ENCODE data around the gene IGF2. TPM values are rescaled to one million over a fixed set of nuclear protein-coding genes. Genes with fewer than 3 reads are reported as not detected.
A peak's percentile ranks its signal among the peaks of the same experiment; 100 is the strongest.

IGF2 gene
- total and polyA plus RNA-seq, 3 donors from 2014 or later, result 52.3 to 104 (median 69.8) TPM

DNA sequence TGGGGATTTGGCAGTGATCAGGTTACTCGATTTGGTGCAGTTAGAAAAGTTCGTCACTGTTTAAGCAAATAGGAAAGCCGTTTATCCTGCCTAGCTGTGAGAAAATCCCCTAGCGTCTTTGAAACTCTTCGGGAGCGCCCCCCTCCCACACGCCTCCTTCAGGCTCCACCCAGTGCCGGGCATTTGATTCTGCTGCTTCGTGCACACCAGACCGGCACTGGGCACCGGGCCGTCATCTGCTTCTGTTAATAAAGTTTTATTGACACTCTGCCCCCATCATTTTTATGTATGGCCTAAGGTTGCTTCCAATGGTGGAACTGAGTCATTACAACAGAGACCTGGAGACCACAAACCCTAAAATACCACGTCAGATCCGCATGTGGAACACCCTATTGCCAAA is 50.9 kb downstream of the IGF2 start:
- TF ChIP-seq POLR2A (IDR thresholded peaks at IDR 0.05), result no peak
- TF ChIP-seq, protein P1, sequence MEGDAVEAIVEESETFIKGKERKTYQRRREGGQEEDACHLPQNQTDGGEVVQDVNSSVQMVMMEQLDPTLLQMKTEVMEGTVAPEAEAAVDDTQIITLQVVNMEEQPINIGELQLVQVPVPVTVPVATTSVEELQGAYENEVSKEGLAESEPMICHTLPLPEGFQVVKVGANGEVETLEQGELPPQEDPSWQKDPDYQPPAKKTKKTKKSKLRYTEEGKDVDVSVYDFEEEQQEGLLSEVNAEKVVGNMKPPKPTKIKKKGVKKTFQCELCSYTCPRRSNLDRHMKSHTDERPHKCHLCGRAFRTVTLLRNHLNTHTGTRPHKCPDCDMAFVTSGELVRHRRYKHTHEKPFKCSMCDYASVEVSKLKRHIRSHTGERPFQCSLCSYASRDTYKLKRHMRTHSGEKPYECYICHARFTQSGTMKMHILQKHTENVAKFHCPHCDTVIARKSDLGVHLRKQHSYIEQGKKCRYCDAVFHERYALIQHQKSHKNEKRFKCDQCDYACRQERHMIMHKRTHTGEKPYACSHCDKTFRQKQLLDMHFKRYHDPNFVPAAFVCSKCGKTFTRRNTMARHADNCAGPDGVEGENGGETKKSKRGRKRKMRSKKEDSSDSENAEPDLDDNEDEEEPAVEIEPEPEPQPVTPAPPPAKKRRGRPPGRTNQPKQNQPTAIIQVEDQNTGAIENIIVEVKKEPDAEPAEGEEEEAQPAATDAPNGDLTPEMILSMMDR (IDR thresholded peaks at IDR 0.05), result no peak
- H3K27me3 ChIP-seq, result no peaks in the 10 kb centered on the region
- no peaks in the 10 kb centered on the region for H3K36me3 ChIP-seq (ENCODE audit: low read depth, missing control alignments)
- H3K4me3 ChIP-seq, result no peak overlapping the region
- H3K4me1 ChIP-seq, result peaks cover 5% of the 10 kb centered on the region
- WGBS, 2 donors, result 48 to 69% methylated on average over 14 of the region's 14 CpGs
- no peak overlapping the region for H3K27ac ChIP-seq
- H3K9me3 ChIP-seq, result no peaks in the 10 kb centered on the region
- peak; percentile 14 for DNase-seq
- intact Hi-C loops (cut with DNase I; ENCODE audit: low total_unique reads), result no loop called here

DNA sequence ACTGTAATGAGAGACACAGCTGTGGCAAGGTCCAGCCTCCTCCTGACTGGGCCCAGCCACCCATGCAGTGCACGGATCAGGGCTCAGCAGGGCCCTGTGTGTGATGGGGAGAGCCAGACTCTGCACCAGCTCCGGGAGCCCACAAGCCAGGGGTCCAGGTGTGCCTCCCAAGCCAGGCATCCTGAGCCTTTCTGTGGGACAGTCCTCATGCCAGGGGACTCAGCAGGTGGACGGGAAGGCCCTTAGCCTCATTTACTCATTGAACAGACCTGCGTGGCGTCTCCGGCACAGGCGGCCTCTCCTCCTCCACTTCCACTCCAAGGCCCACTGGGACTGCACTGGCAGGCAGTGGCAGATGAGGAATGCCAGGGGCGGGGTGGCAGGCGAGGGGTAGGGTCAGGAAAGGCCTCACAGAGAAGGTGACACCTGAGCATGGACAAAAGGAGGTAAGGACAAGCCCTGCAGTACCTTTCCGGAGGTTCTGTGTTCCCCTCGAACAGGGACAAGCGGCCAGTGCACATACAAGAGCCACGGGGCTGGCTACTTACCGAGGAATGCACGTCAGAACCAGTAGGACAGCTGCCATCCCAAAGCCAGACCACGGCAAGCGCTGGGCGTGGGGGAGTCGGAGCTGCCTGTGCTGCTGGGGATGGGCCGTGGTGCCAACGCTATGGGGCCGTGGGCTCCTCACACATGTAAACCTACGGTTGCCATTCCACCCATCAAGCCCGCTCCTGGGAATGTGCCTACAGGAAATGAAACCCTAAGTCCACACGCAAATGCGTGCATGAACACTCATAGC is 52.7 kb downstream of the IGF2 start:
- intact Hi-C loops (cut with DNase I; ENCODE audit: low total_unique reads), result no loop called here
- no peaks in the 10 kb centered on the region for H3K36me3 ChIP-seq (ENCODE audit: low read depth, missing control alignments)
- DNase-seq, result no peak
- no peaks in the 10 kb centered on the region for H3K9me3 ChIP-seq
- no peak overlapping the region for H3K4me3 ChIP-seq
- TF ChIP-seq, protein P1 (IDR thresholded peaks at IDR 0.05), result no peak
- no peak for TF ChIP-seq POLR2A (IDR thresholded peaks at IDR 0.05)
- no peaks in the 10 kb centered on the region for H3K27me3 ChIP-seq
- 83 to 88% methylated on average over 22 to 26 of the region's 26 CpGs for WGBS, 2 donors
- H3K4me1 ChIP-seq, result no peaks in the 10 kb centered on the region
- H3K27ac ChIP-seq, result no peak overlapping the region

DNA sequence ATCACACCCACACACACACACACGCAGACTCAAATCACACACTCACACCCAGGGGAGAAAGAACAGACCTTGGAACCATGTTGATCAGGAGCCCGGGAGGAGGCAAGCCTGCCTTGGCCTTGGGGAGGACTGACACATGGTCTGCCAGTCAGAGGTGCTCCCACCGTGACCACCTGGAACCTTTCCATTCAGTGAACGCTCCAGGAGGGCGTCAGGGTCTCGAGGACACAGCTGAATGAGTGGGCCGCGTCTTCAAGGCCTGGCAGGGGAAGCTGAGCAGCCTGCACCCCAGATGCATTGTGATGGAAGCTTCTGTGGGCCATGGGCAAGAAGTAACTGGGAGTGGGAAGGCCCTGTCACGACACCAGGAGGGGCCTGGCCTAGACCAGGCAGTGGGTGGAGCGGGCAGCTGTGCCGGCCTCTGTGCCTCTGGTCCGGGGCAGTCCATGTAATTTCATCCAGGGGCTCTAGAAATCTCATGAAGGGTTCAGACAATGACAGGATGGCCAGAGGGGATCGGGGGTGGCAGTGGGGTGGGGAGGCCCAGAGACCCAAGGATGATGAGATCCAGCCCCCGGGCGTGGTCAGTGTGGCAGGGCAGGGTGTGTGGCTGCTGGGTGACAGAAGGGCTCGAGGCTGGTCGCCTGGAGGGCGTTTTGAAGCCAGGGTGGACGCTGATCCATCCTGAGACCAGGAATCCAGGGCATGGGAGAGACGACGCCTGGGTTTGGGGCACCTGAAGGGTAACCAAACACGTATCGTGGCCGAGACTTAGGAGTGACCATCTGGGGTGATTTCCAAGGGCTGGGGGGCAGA is 53.7 kb downstream of the IGF2 start:
- intact Hi-C loops (cut with DNase I; ENCODE audit: low total_unique reads), result no loop called here
- H3K27me3 ChIP-seq, result no peaks in the 10 kb centered on the region
- no peak for DNase-seq
- no peaks in the 10 kb centered on the region for H3K4me1 ChIP-seq
- WGBS, 2 donors, result 90 to 97% methylated on average over 20 to 24 of the region's 24 CpGs
- H3K36me3 ChIP-seq (ENCODE audit: low read depth, missing control alignments), result no peaks in the 10 kb centered on the region
- no peak overlapping the region for H3K4me3 ChIP-seq
- H3K27ac ChIP-seq, result no peak overlapping the region
- no peaks in the 10 kb centered on the region for H3K9me3 ChIP-seq
- no peak for TF ChIP-seq POLR2A (IDR thresholded peaks at IDR 0.05)
- TF ChIP-seq, protein P1 (IDR thresholded peaks at IDR 0.05), result no peak

DNA sequence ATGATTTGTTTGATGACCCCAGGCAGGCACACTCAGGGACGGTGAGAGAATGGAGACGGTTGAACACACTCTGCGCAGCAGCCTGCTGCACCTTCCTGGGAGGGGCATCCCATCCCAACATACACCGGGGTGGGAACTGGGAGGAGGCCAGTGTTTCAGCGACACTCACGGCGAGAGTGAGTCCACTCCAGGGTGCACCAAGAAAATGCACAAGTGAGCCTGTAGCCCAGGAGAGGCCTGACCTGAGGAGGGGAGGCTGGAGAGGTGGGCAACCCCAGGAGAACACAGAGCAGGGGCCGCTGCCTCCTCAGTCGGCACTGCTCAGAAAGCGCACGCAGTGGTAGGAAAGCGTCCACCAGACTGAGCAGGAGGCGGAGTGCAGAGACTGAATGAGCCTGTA is 54.5 kb downstream of the IGF2 start:
- WGBS, 2 donors, result 87 to 94% methylated on average over 13 of the region's 13 CpGs
- DNase-seq, result no peak
- no peak overlapping the region for H3K27ac ChIP-seq
- H3K36me3 ChIP-seq (ENCODE audit: low read depth, missing control alignments), result no peaks in the 10 kb centered on the region
- intact Hi-C loops (cut with DNase I; ENCODE audit: low total_unique reads), result no loop called here
- H3K27me3 ChIP-seq, result no peaks in the 10 kb centered on the region
- H3K4me1 ChIP-seq, result no peaks in the 10 kb centered on the region
- H3K4me3 ChIP-seq, result no peak overlapping the region
- no peak for TF ChIP-seq POLR2A (IDR thresholded peaks at IDR 0.05)
- TF ChIP-seq, protein P1 (IDR thresholded peaks at IDR 0.05), result no peak
- no peaks in the 10 kb centered on the region for H3K9me3 ChIP-seq

MicroRNAs within 50 kb of the gene (microRNA counts, 767-probe panel; counts per million panel counts)
- 0 to 152 counts per million in 2 donors for microRNA hsa-miR-483-3p
- microRNA hsa-miR-483-5p, result 0 to 152 counts per million in 2 donors

Small RNA genes within 50 kb of the gene (microRNA-seq; reads per million reads assigned to microRNA genes)
- 0 to 0.70 reads per million in 2 donors for gene MIR4686 (ENCODE audit: borderline number of aligned reads in 2 of 2, borderline replicate concordance in 1 of 2)
- 102 to 185 reads per million in 2 donors for gene MIR483 (ENCODE audit: borderline number of aligned reads in 2 of 2, borderline replicate concordance in 1 of 2)

Small RNA genes within 50 kb of the gene (small RNA-seq; reads per million reads assigned to genes)
- gene MIR4686 (0 reads per million in 2 donors), gene MIR483 (0 to 1.5 reads per million in 2 donors)

Other genes starting within 250 kb of the IGF2 start
- gene PRR33, start 247.5 kb downstream of the IGF2 start, total RNA-seq, result under 1 TPM in 1 of 2 donors, not detected in 1; 0.06 TPM
- not detected for gene PRR33, start 247.5 kb downstream of the IGF2 start, polyA plus RNA-seq (ENCODE audit: insufficient read depth, low read depth, low replicate concordance)
- 10 to 100 TPM in 1 of 2 donors, 1 to 10 TPM in 1; 8.1 to 13.1 TPM for gene TNNT3, start 219.7 kb downstream of the IGF2 start, total RNA-seq
- gene TNNT3, start 219.7 kb downstream of the IGF2 start, polyA plus RNA-seq (ENCODE audit: insufficient read depth, low read depth, low replicate concordance), result 16.1 TPM
- gene MRPL23, start 192.1 kb downstream of the IGF2 start, total RNA-seq, result 100 to 1,000 TPM in 1 of 2 donors, 10 to 100 TPM in 1; 92.1 to 109 TPM
- 50.0 TPM for gene MRPL23, start 192.1 kb downstream of the IGF2 start, polyA plus RNA-seq (ENCODE audit: insufficient read depth, low read depth, low replicate concordance)
- gene H19, start 141.5 kb downstream of the IGF2 start, total RNA-seq, result 100 to 1,000 TPM; 158 to 224 TPM
- 328 TPM for gene H19, start 141.5 kb downstream of the IGF2 start, polyA plus RNA-seq (ENCODE audit: insufficient read depth, low read depth, low replicate concordance)
- not detected for gene INS, start 21.8 kb upstream of the IGF2 start, total RNA-seq
- not detected for gene INS, start 21.8 kb upstream of the IGF2 start, polyA plus RNA-seq (ENCODE audit: insufficient read depth, low read depth, low replicate concordance)
- gene TH, start 32.4 kb upstream of the IGF2 start, total RNA-seq, result 1 to 10 TPM; 1.1 to 2.0 TPM
- gene TH, start 32.4 kb upstream of the IGF2 start, polyA plus RNA-seq (ENCODE audit: insufficient read depth, low read depth, low replicate concordance), result 1.2 TPM
- gene ASCL2, start 131.2 kb upstream of the IGF2 start, total RNA-seq, result 1 to 10 TPM; 4.8 to 5.8 TPM
- gene ASCL2, start 131.2 kb upstream of the IGF2 start, polyA plus RNA-seq (ENCODE audit: insufficient read depth, low read depth, low replicate concordance), result 1.3 TPM
- gene C11orf21, start 162.5 kb upstream of the IGF2 start, total RNA-seq, result under 1 TPM; 0.12 to 0.47 TPM
- gene C11orf21, start 162.5 kb upstream of the IGF2 start, polyA plus RNA-seq (ENCODE audit: insufficient read depth, low read depth, low replicate concordance), result 0.88 TPM
- 1 to 10 TPM; 1.0 to 1.1 TPM for gene TSPAN32, start 162.6 kb upstream of the IGF2 start, total RNA-seq
- gene TSPAN32, start 162.6 kb upstream of the IGF2 start, polyA plus RNA-seq (ENCODE audit: insufficient read depth, low read depth, low replicate concordance), result 1.5 TPM
- 100 to 1,000 TPM; 541 to 829 TPM for gene CD81, start 237.9 kb upstream of the IGF2 start, total RNA-seq
- gene CD81, start 237.9 kb upstream of the IGF2 start, polyA plus RNA-seq (ENCODE audit: insufficient read depth, low read depth, low replicate concordance), result 665 TPM

Data from testis (tissue), 3 donors.